Measurements from ENCODE around the gene SLC16A13.

DNA sequence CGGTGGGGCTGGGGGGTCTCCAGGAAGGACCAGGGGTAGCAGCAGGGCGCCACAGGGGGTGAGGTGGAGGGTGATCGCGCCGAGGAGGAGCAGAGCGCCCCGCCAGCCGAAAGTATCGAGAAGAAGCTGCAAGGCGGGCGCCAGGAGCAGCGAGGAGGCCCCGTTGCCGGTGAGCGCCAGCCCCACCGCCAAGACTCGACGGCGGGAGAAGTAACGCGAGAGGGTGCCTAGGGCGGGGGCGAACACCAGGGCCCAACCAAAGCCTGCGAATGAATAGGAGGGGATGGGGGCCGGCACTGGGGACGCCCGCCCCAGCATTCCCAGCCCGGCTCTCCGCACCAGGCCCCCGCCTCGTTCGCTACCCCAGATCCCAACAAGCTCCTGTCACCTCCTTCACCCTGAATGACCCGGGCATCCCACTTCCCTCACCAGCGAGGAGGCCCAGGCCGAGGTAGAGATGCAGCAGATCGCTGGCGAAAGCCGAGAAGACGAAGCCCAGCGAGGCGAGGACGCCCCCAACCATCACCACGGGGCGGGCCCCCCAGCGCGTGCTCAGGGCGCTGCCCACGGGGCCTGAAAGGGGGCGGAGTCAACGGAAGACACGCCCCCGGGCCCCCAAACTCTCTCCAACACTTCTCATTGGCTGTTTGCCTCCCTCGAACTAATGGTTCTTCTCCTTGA lies 6.8 kb downstream of the SLC16A13 start:
- TF ChIP-seq CTCF (IDR thresholded peaks at IDR 0.05) (no peak), POLR2A (IDR thresholded peaks at IDR 0.05) (no peak)

All from tibial nerve (tissue), 3 donors.